ENCODE data around the gene OTUB2.

OTUB2 gene

DNA sequence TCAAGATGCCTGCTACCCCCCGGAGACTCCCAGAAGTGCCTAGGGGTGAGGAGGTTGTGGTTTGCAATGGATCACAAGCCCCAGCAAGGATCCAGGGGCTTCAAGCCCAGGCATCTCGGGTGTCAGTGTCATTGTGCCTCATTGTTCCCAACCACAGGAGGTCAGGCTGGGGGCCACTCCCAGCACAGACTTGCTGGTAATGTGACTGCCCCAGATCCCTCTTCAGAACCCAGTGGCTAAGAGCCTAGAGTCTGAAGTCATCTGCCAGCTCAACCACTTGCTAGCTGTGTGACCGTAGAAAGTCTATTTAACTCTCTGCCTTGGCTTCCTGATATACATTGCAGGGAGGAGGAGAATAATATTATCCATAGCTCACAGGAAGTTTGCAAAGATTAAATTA, 42.1 kb upstream of the OTUB2 start:
- no peak overlapping the region for H3K4me2 ChIP-seq
- no peaks in the 10 kb centered on the region for H3K27me3 ChIP-seq (ENCODE audit: insufficient read depth, low read depth)
- no peak overlapping the region for H3K4me3 ChIP-seq (IDR thresholded peaks at IDR 0.05; ENCODE audit: insufficient read depth, low read depth, low read length)
- peaks cover 45% of the 10 kb centered on the region for H3K4me1 ChIP-seq (ENCODE audit: low read depth, poor library complexity, severe bottlenecking)
- no peak overlapping the region for H2AFZ ChIP-seq (ENCODE audit: low read depth)
- H3K79me2 ChIP-seq (ENCODE audit: insufficient read depth, low read depth) = no peaks in the 10 kb centered on the region
- TF ChIP-seq, protein P1, sequence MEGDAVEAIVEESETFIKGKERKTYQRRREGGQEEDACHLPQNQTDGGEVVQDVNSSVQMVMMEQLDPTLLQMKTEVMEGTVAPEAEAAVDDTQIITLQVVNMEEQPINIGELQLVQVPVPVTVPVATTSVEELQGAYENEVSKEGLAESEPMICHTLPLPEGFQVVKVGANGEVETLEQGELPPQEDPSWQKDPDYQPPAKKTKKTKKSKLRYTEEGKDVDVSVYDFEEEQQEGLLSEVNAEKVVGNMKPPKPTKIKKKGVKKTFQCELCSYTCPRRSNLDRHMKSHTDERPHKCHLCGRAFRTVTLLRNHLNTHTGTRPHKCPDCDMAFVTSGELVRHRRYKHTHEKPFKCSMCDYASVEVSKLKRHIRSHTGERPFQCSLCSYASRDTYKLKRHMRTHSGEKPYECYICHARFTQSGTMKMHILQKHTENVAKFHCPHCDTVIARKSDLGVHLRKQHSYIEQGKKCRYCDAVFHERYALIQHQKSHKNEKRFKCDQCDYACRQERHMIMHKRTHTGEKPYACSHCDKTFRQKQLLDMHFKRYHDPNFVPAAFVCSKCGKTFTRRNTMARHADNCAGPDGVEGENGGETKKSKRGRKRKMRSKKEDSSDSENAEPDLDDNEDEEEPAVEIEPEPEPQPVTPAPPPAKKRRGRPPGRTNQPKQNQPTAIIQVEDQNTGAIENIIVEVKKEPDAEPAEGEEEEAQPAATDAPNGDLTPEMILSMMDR (conservative IDR thresholded peaks at IDR 0.05; ENCODE audit: low read depth, low read length) = no peak
- no peak overlapping the region for H3K27ac ChIP-seq
- no peaks in the 10 kb centered on the region for H3K36me3 ChIP-seq (ENCODE audit: insufficient read depth)
- H3K9ac ChIP-seq = no peak overlapping the region
- H4K20me1 ChIP-seq (ENCODE audit: insufficient read depth) = no peaks in the 10 kb centered on the region

DNA sequence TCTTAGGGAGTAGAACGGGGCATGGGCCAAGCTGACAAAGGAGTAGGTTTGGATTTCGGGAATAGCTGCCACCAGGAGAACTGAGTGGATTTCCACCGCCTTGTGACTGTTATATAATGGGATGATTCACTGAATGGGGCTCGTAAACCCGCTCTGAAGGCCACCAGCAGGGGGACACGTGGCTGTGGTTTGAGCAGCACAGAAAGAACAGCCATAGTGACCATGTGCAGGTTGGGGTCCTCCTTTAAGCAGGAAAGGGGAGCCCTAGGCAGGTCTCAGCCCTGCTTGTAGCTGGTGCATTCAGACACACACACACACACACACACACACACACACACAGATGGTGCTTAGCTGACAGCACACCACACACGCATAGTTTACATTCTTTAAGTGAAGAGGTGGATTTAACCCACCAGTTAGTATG, 41.1 kb upstream of the OTUB2 start:
- no peak overlapping the region for H2AFZ ChIP-seq (ENCODE audit: low read depth)
- no peaks in the 10 kb centered on the region for H3K79me2 ChIP-seq (ENCODE audit: insufficient read depth, low read depth)
- no peak overlapping the region for H3K4me2 ChIP-seq
- TF ChIP-seq, protein P1 (conservative IDR thresholded peaks at IDR 0.05; ENCODE audit: low read depth, low read length) = no peak
- H4K20me1 ChIP-seq (ENCODE audit: insufficient read depth) = no peaks in the 10 kb centered on the region
- no peak overlapping the region for H3K27ac ChIP-seq
- H3K4me3 ChIP-seq (IDR thresholded peaks at IDR 0.05; ENCODE audit: insufficient read depth, low read depth, low read length) = no peak overlapping the region
- no peak overlapping the region for H3K9ac ChIP-seq
- H3K27me3 ChIP-seq (ENCODE audit: insufficient read depth, low read depth) = no peaks in the 10 kb centered on the region
- no peaks in the 10 kb centered on the region for H3K36me3 ChIP-seq (ENCODE audit: insufficient read depth)
- peaks cover 36% of the 10 kb centered on the region for H3K4me1 ChIP-seq (ENCODE audit: low read depth, poor library complexity, severe bottlenecking)

DNA sequence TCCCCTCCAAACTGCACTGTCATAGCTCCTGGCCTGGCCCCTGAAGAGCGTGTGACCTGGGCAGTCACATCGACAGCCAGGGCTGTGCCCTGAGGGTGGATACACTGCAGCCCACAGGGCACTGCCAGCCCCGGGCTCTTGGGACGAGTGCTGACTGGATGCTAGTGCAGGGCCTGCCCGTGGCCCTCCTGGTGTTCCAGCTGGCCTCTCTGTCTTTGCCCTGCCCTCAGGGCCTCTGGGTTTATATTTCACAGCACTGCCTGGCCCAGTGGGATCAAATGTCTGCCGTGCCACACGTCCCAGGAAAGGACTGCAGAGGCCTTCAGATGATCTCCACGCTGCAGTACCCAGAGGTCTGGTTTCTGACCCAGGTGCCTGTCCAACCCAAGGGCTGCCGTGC, 39.2 kb upstream of the OTUB2 start:
- Histone ChIP-seq H2AFZ (ENCODE audit: low read depth) (no peak overlapping the region), H4K20me1 (ENCODE audit: insufficient read depth) (no peaks in the 10 kb centered on the region), H3K27me3 (ENCODE audit: insufficient read depth, low read depth) (no peaks in the 10 kb centered on the region), H3K4me2 (no peak overlapping the region), H3K27ac (no peak overlapping the region), H3K79me2 (ENCODE audit: insufficient read depth, low read depth) (no peaks in the 10 kb centered on the region), H3K36me3 (ENCODE audit: insufficient read depth) (no peaks in the 10 kb centered on the region), H3K4me3 (IDR thresholded peaks at IDR 0.05; ENCODE audit: insufficient read depth, low read depth, low read length) (no peak overlapping the region), H3K4me1 (ENCODE audit: low read depth, poor library complexity, severe bottlenecking) (peaks cover 16% of the 10 kb centered on the region), H3K9ac (no peak overlapping the region)
- TF ChIP-seq, protein P1 (conservative IDR thresholded peaks at IDR 0.05; ENCODE audit: low read depth, low read length) = no peak

DNA sequence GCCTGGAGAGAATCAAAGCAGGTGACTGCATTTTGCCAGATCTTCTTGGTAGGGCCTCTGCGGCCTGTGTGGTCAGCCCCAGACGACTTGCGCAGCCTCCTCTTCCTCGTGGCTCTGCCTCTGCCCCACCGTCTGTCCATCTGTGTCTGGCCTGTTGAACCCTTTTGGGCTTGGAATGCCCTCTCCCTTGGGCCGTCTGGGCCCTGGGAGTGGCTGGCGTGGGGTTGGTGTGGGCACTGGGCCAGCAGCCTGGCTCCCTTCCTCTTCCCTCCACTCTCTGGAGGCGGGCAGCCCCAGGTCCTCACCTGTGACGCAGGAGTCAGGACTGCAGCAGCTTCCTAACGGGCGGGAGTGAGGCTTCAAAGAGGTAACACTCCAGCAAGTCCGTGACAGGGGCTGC, 38.8 kb upstream of the OTUB2 start:
- Histone ChIP-seq H3K27me3 (ENCODE audit: insufficient read depth, low read depth) (no peaks in the 10 kb centered on the region), H4K20me1 (ENCODE audit: insufficient read depth) (no peaks in the 10 kb centered on the region), H3K9ac (no peak overlapping the region), H3K4me3 (IDR thresholded peaks at IDR 0.05; ENCODE audit: insufficient read depth, low read depth, low read length) (no peak overlapping the region), H3K4me1 (ENCODE audit: low read depth, poor library complexity, severe bottlenecking) (peaks cover 12% of the 10 kb centered on the region), H2AFZ (ENCODE audit: low read depth) (no peak overlapping the region), H3K4me2 (no peak overlapping the region), H3K36me3 (ENCODE audit: insufficient read depth) (no peaks in the 10 kb centered on the region), H3K79me2 (ENCODE audit: insufficient read depth, low read depth) (no peaks in the 10 kb centered on the region), H3K27ac (no peak overlapping the region)
- TF ChIP-seq, protein P1 (conservative IDR thresholded peaks at IDR 0.05; ENCODE audit: low read depth, low read length) = no peak
